GM13976 (cell line): ENCODE measurements around the gene POGK.
"Not testable (repeated sequence)": the region's sequence is repeated elsewhere in the genome, so short reads cannot be mapped to it uniquely, and the experiment has no call there.

Experiments
- DNase-seq: peaks from one replicate; pipeline ENCODE4 v3.0.0; 2012; ENCODE audit warnings: low spot score
- in situ Hi-C: fragments of 300-500 bp; cut with MboI; formaldehyde crosslinking; loops from one replicate; pipeline ENCODE4 v1.12.0; 2022; ENCODE audit warnings: low sequenced_read_pairs, mixed read lengths, inconsistent platforms; ENCODE audit not compliant: unreplicated experiment
- TF ChIP-seq, protein P1 (sequence below): IDR thresholded peaks from 2 replicates; pipeline ENCODE4 v1.5.1; 2012; ENCODE audit warnings: borderline replicate concordance, mild to moderate bottlenecking; ENCODE audit not compliant: insufficient read depth; ENCODE audit errors: extremely low read depth, missing control alignments, control extremely low read depth

POGK gene

DNA sequence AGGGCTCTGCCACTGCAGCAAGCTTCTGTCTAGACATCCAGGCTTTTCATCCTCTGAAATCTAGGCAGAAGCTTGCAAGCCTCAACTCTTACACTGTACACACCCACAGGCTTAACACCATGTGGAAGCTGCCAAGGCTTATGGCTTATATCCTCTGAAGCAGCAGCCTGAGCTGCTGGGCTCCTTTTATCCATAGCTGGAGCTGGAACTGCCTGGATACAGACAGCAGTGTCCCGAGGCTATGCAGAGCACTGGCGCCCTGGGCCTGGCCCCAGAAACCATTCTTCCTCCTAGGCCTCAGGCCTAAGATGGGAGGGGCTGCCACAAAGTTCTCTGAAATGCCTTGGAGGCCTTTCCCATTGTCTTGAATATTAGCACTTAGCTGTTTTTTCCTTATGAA is 19.3 kb upstream of the POGK start:
- TF ChIP-seq, protein P1, sequence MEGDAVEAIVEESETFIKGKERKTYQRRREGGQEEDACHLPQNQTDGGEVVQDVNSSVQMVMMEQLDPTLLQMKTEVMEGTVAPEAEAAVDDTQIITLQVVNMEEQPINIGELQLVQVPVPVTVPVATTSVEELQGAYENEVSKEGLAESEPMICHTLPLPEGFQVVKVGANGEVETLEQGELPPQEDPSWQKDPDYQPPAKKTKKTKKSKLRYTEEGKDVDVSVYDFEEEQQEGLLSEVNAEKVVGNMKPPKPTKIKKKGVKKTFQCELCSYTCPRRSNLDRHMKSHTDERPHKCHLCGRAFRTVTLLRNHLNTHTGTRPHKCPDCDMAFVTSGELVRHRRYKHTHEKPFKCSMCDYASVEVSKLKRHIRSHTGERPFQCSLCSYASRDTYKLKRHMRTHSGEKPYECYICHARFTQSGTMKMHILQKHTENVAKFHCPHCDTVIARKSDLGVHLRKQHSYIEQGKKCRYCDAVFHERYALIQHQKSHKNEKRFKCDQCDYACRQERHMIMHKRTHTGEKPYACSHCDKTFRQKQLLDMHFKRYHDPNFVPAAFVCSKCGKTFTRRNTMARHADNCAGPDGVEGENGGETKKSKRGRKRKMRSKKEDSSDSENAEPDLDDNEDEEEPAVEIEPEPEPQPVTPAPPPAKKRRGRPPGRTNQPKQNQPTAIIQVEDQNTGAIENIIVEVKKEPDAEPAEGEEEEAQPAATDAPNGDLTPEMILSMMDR, result no peak
- no peak for DNase-seq
- in situ Hi-C loops, result no loop called here

DNA sequence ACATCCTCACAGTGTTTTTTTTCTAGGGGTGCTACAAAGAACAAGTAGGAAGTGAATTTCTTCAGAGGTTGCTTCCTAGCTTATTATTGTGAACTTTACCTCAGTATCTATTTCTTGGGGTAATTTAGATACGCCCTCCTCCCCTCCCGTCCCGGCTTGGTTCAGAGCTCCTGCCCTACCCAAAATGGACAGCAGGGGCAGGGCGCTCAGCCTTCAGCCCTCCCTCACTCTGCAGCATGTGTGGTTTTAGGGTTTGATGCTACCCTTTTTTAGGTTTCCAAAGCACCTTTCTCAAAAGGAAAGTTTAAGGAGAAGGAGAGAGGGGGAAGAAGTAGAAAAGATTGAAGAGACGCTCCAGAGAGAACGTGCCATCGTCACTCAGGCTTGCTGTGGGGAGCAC is 16.9 kb upstream of the POGK start:
- in situ Hi-C loops, result no loop called here
- TF ChIP-seq, protein P1, result no peak
- DNase-seq, result no peak

DNA sequence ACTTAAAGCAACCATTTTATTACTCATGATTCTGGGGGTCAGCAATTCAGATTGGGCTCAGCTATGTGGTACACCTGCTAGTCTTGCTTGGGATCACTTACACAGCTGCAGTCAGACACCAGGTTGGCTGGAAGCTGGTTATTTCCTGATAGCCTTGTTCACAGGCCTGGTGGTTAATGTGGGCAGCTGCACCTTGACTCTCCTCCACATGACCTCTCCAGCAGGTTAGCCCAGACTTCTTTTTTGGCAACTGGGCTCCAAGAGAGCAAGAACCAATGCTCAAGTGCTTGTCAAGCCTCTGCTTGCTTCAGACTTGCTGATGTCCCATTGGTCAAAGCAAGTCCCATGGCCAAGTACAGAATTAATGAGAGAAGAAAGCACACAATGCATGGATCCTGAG is 11.8 kb upstream of the POGK start:
- in situ Hi-C loops, result no loop called here
- TF ChIP-seq, protein P1, result no peak
- no peak for DNase-seq

DNA sequence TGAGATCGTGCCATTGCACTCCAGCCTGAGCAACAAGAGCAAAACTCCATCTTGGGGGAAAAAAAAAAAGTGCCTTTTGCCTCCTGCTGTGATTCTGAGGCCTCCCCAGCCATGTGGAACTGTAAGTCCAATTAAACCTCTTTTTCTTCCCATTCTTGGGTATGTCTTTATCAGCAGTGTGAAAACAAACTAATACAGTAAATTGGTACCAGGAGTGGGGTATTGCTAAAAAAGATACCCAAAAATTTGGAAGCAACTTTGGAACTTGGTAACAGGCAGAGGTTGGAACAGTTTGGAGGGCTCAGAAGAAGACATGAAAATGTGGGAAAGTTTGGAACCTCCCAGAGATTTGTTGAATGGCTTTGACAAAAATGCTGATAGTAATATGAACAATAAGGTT is 9.5 kb upstream of the POGK start:
- in situ Hi-C loops, result not testable (repeated sequence)

DNA sequence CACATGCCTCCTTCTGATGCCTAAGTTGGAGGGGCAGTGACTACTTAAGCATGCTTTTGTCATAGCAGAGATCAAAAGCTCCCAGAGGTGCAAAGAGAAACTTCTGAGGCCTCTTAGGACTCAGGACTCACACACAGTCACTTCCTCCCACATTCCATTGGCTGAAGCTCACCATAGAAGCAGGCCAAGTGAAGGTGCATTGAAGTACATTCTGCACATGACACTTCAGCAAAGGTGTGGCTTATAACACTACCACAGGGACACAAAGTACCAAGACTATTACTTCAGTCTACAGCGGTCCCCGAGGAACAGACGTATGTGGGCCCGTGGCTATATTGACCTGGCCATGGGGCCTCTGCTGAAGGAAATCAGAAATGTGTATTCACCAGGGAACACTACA is 2.5 kb upstream of the POGK start:
- DNase-seq, result no peak
- TF ChIP-seq, protein P1, result no peak
- in situ Hi-C loops, result no loop called here

More for the DNA sequence above, 9.5 kb upstream of the POGK start:
- not testable (repeated sequence) for DNase-seq

DNA sequence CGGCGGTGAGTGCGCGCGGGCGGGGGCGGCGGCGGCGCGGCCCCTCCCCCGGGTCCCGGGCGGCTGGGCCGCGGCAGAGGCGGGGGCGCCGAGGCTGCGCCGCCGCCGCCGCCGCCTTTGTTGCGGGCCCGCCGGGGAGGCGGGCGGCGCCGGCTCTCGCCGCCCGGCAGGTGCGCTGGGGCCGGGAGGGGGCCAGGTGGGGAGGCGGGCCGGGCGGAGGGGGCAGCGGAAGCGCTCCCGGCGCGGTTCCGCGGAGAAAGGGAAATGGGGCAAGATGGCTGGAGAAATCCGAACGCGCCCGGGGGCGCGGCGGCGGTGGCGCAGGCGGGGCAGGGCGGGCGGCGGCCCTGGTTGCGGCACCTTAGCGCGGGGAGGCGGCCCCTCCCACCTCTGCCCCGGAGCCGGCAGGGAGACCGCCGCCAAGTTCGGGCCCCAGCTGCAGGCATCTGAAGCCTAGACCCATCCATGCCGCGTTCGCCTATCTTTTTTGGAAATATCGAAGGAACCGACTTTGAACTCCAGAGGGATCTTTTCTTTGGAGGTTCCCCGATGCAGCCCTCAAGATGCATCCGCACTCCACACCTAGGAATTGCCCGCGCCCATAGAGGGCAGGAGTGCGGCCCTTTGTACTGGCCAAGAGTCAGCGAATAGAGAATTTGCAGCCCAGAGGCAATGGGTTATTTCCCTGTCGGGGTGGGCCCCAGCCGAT is 479 bp downstream of the POGK start:
- DNase-seq, result peak; percentile 58
- TF ChIP-seq, protein P1, result peak; percentile 11
- in situ Hi-C loops, result no loop called here

DNA sequence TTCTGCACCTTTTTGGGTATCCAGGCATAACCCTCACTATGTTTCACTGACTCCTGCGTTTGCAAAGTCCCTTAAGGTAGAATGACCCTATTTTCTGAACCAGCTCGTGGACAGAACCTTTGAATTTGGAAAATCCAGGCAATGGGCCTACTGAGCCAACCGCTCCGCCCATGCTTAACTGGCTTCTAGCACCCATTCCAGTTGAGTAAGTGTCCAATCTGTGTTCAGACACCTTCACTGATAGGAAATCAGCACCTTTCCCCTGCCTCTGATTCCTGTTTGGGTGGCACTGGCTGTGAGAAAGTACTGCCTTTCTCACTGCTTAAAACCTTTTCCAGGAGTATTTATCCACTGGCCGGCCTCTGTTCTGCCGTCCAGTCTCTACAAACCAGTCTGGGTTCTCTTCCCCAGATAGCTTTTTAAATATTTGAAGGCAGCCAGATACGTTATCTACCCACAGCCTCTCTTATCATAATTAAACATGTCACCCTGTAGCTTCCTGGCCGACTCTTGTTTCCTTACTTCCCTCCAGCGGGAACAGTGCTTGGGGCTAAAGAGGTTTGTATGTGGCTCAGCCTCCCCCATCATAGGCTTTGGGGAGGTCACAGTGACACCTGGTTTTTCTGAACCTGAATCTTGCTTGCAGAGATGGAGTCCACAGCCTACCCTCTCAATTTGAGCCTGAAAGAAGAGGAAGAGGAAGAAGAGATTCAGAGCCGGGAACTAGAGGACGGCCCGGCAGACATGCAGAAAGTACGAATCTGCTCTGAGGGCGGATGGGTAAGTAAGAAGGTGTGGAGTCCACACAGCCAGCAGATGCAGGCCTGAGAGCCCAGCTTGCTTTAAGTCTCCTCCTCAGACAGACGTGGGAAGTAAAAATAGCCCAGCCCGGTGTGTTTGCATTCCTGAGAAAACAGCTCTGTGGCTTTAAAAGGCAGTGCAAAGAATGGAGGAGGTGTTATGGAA is 1.3 kb downstream of the POGK start:
- in situ Hi-C loops, result no loop called here
- no peak for DNase-seq
- TF ChIP-seq, protein P1, result no peak
